NOMO-1 treated with dmso at 0.1 percent for 144 hours (cell line): Measurements from ENCODE around the gene ZNF519.

Source experiments
- DNase-seq: peaks from one replicate; lab custom pipeline; 2025; ENCODE audit not compliant: unreplicated experiment; lab: John Stamatoyannopoulos, UW

Gene ZNF519

GRCh38 chr18:14100503-14101286, 31.5 kb downstream of the ZNF519 start:
- DNase-seq, result no peak

- no peak for DNase-seq
Observed at GRCh38 chr18:14098428-14098827, 33.8 kb downstream of the ZNF519 start.

- DNase-seq, result no peak
Observed at GRCh38 chr18:14097761-14098160, 34.5 kb downstream of the ZNF519 start.

GRCh38 chr18:14093307-14093915, 38.8 kb downstream of the ZNF519 start:
- no peak for DNase-seq

GRCh38 chr18:14092625-14093306, 39.5 kb downstream of the ZNF519 start:
- no peak for DNase-seq

GRCh38 chr18:14089781-14090180, 42.5 kb downstream of the ZNF519 start:
- DNase-seq, result no peak

- no peak for DNase-seq
Observed at GRCh38 chr18:14089191-14089590, 43.0 kb downstream of the ZNF519 start.

GRCh38 chr18:14086458-14087231, 45.6 kb downstream of the ZNF519 start:
- no peak for DNase-seq

- no peak for DNase-seq
Observed at GRCh38 chr18:14085770-14086457, 46.3 kb downstream of the ZNF519 start.

- DNase-seq, result no peak
Observed at GRCh38 chr18:14075196-14075595, 57.0 kb downstream of the ZNF519 start.

- no peak for DNase-seq
Observed at GRCh38 chr18:14074187-14074586, 58.0 kb downstream of the ZNF519 start.

GRCh38 chr18:14053661-14054060, 78.6 kb downstream of the ZNF519 start:
- DNase-seq, result no peak
